Upper lobe of right lung (tissue), 1 donor: ENCODE data around the gene NRXN3. TPM values are rescaled to one million over a fixed set of nuclear protein-coding genes. Genes with fewer than 3 reads are reported as not detected.

Source experiments
- ATAC-seq: fragments of 200-7000 bp; cut with Tn5 transposase; one replicate; pipeline ENCODE4 v1.9.1; 2020; ENCODE audit warnings: mild to moderate bottlenecking, moderate library complexity
- DNase-seq: peaks from one replicate; pipeline ENCODE4 v3.0.0-alpha.2; 2020
- H3K27ac ChIP-seq: fragments of 200-600 bp; one replicate; pipeline ENCODE4 v1.8.0; 2022
- H3K27me3 ChIP-seq: fragments of 200-600 bp; one replicate; pipeline ENCODE4 v1.8.0; 2022; ENCODE audit warnings: mild to moderate bottlenecking
- H3K36me3 ChIP-seq: fragments of 200-600 bp; one replicate; pipeline ENCODE4 v1.8.0; 2022
- H3K4me1 ChIP-seq: fragments of 200-600 bp; one replicate; pipeline ENCODE4 v1.8.0; 2022
- H3K4me3 ChIP-seq: fragments of 200-600 bp; one replicate; pipeline ENCODE4 v1.8.0; 2022; ENCODE audit warnings: mild to moderate bottlenecking
- H3K9me3 ChIP-seq: fragments of 200-600 bp; one replicate; pipeline ENCODE4 v1.8.0; 2022
- intact Hi-C: fragments of 100-400 bp; cut with DNase I; formaldehyde crosslinking; loops from one replicate; pipeline ENCODE4 v1.11.0; 2022
- total RNA-seq: library from RNA; stranded (reverse); fragmentation: NEBNext Ultra II Directional; extraction: Animal tissue kit (Norgen Biotek cat#: 25700); gene quantifications from one replicate; pipeline ENCODE4 v1.2.1, GENCODE V29; 2021
- TF ChIP-seq, protein P1 (sequence below): fragments of 200-600 bp; IDR thresholded peaks from one replicate; pipeline ENCODE4 v1.8.0; 2022; ENCODE audit warnings: antibody characterized with exemption
- donor health status: DM: no; HTN: yes; CAD: no; lungs with severe emphysema.

The NRXN3 gene
- total RNA-seq, 1 donor from 2014 or later: 10.0 TPM

DNA sequence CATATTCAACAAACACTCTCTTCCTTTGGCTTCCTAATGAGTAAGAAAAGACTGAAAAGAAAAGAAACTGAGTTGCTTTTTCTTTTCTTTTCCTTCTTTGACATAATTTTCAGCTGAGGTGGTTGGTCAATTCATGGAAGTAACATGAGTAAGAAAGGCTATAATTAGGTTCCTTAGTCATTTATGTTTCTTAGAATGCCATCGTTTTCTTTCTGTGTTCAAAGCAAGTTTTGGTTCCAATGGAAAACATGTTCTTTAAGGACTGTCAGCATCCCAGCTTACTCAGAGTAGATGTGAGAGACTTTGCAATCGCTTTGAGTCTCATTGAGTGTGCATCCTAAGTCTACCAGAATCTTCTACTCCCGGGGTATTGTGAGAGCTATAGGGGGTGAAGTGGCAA, 1158.7 kb downstream of the NRXN3 start:
- H3K27ac ChIP-seq: no peak overlapping the region
- intact Hi-C loops: no loop called here
- DNase-seq (no peak), ATAC-seq (no peak)
- H3K9me3 ChIP-seq: no peaks in the 10 kb centered on the region
- TF ChIP-seq, protein P1, sequence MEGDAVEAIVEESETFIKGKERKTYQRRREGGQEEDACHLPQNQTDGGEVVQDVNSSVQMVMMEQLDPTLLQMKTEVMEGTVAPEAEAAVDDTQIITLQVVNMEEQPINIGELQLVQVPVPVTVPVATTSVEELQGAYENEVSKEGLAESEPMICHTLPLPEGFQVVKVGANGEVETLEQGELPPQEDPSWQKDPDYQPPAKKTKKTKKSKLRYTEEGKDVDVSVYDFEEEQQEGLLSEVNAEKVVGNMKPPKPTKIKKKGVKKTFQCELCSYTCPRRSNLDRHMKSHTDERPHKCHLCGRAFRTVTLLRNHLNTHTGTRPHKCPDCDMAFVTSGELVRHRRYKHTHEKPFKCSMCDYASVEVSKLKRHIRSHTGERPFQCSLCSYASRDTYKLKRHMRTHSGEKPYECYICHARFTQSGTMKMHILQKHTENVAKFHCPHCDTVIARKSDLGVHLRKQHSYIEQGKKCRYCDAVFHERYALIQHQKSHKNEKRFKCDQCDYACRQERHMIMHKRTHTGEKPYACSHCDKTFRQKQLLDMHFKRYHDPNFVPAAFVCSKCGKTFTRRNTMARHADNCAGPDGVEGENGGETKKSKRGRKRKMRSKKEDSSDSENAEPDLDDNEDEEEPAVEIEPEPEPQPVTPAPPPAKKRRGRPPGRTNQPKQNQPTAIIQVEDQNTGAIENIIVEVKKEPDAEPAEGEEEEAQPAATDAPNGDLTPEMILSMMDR: no peak
- no peaks in the 10 kb centered on the region for H3K36me3 ChIP-seq
- H3K27me3 ChIP-seq: no peaks in the 10 kb centered on the region
- H3K4me3 ChIP-seq: no peak overlapping the region
- H3K4me1 ChIP-seq: no peaks in the 10 kb centered on the region

DNA sequence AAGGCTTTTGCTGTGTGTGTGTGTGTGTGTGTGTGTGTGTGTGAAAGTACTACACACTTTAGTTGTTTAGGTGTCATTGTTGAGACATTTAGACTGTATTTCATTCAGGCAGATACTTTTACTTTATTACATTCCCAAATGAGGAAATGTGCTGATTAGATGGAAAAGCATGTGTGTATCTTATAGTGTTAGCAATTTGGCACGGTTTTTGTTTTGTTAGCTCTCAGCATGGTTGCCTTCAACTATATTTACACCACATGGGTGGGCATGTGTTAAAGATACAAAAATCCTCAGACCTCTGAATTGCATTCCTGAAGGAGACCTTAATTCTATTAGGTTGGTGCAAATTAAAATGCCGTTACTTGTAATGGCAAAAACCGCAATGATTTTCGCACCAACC, 1161.7 kb downstream of the NRXN3 start:
- DNase-seq (no peak), ATAC-seq (no peak)
- no peaks in the 10 kb centered on the region for H3K4me1 ChIP-seq
- no peaks in the 10 kb centered on the region for H3K9me3 ChIP-seq
- TF ChIP-seq, protein P1: no peak
- H3K27ac ChIP-seq: no peak overlapping the region
- intact Hi-C loops: no loop called here
- no peaks in the 10 kb centered on the region for H3K36me3 ChIP-seq
- H3K27me3 ChIP-seq: no peaks in the 10 kb centered on the region
- H3K4me3 ChIP-seq: no peak overlapping the region

DNA sequence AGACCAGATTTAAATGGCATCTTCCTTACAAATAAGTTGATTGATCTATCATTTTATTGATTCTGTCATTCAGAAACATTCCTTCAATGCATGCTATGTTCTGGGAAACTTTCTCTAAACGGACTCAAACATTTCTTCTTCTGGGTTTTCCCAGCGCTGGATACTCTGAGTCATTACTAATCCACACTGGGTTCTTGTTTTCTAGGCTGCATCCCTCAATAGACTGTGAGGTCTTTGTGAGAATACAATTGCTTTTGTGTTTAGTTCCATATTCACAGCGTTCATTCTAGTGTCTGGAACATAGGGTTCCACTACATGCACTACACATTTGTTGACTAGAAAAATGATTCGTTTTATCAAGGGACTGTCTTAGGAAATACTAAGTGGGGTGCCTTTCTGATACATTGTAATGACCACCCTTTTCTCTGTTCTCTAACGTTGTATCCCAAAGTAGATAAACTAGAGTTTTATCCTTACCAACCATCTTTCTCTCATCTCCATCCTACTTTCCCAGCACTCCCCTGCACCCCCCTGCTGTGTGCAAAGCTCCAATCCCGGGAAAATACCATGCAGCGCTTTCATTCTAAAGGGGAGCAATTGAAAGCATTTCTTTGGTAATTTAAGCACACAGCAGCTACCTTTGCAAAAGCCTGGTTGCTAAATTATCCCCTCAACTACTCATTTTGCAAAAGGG, 1162.5 kb downstream of the NRXN3 start:
- no peak for DNase-seq
- no peak overlapping the region for H3K27ac ChIP-seq
- no peak for ATAC-seq
- H3K4me1 ChIP-seq: no peaks in the 10 kb centered on the region
- H3K9me3 ChIP-seq: no peaks in the 10 kb centered on the region
- H3K4me3 ChIP-seq: no peak overlapping the region
- no peaks in the 10 kb centered on the region for H3K36me3 ChIP-seq
- intact Hi-C loops: no loop called here
- TF ChIP-seq, protein P1: no peak
- no peaks in the 10 kb centered on the region for H3K27me3 ChIP-seq

DNA sequence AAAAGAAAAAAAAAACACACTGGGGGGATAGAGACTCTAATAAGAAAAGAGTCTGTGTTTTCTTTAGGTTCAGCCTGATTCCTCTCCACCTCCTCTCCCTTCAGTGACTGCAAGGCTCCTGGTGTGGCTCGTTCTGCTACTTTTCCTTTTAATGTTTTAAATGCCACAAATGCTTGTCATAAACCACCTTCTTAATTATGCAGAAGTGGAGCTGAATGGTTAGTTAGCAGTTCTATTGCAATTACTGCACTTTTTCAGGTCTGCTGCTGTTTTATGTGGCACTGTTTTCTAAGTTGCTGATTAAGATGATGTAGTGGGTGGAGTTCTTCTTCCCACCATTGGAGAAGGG, 1163.0 kb downstream of the NRXN3 start:
- no peak overlapping the region for H3K4me3 ChIP-seq
- no peak overlapping the region for H3K27ac ChIP-seq
- no peaks in the 10 kb centered on the region for H3K9me3 ChIP-seq
- H3K36me3 ChIP-seq: no peaks in the 10 kb centered on the region
- TF ChIP-seq, protein P1: no peak
- intact Hi-C loops: no loop called here
- DNase-seq: no peak
- no peak for ATAC-seq
- H3K27me3 ChIP-seq: no peaks in the 10 kb centered on the region
- H3K4me1 ChIP-seq: no peaks in the 10 kb centered on the region

DNA sequence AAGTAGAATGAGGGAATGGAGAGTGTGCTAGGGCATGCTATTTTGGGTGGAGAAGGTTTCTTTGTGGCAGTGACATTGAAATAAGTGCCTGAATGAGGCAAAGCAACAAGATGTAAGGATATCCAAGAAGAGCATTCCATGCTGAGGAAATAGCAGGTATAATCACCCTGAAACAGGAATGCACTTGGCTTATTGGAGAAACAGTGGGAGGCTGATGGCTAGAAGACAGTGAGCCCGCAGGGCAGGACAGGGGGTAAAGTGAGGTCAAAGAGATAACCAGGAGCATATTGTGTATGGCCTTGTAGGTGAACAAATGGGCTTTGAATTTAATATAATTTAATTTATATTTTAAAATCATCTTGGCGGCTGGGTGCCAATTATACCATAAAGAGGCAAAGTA, 1164.1 kb downstream of the NRXN3 start:
- H3K4me1 ChIP-seq: no peaks in the 10 kb centered on the region
- TF ChIP-seq, protein P1: no peak
- no peaks in the 10 kb centered on the region for H3K27me3 ChIP-seq
- intact Hi-C loops: no loop called here
- no peak overlapping the region for H3K27ac ChIP-seq
- no peak overlapping the region for H3K4me3 ChIP-seq
- H3K9me3 ChIP-seq: no peaks in the 10 kb centered on the region
- no peaks in the 10 kb centered on the region for H3K36me3 ChIP-seq
- DNase-seq (no peak), ATAC-seq (no peak)

DNA sequence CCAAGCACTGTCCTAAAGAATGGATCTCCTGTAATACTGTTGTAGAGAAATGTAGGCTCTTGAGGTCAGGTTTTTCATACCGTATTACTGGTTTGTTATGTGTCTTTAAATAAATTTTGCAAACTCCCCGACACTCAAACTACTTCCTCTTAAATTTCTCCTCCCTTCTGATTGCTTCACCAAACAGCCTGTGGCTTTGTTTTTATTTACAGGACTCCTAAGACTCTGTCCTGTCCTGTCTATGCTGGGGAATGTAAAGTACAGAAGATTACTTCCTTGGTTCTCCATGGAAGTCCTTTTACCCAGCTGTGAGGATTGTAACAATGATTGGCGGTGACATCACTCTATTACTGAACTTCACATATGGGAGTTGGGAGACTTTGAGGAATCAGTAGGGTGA, 1167.6 kb downstream of the NRXN3 start:
- Histone ChIP-seq H3K4me3 (no peak overlapping the region), H3K27me3 (no peaks in the 10 kb centered on the region), H3K27ac (no peak overlapping the region), H3K36me3 (no peaks in the 10 kb centered on the region), H3K9me3 (no peaks in the 10 kb centered on the region), H3K4me1 (no peaks in the 10 kb centered on the region)
- ATAC-seq (no peak), DNase-seq (no peak)
- TF ChIP-seq, protein P1: no peak
- intact Hi-C loops: no loop called here
